HCT116 (cell line): ENCODE data around the gene DENND4C.

Experiments
- CTCF ChIP-seq, 3 experiments: fragments of 200-600 bp in 1 of 3; sonication (generic) in 1 of 3; IDR thresholded peaks in 2 of 3; conservative IDR thresholded peaks in 1 of 3; 2 replicates each; pipeline ENCODE4 v1.5.1; 2012 to 2017; ENCODE audit warnings: low read depth in 2 of 3, low read length in 2 of 3, antibody characterized with exemption in 1 of 3, borderline replicate concordance in 1 of 3, control low read depth in 1 of 3, mild to moderate bottlenecking in 1 of 3, mixed read lengths in 1 of 3, mixed run types in 1 of 3, moderate library complexity in 1 of 3; ENCODE audit not compliant: insufficient read depth in 1 of 3
- EZH2phosphoT487 ChIP-seq: fragments of 200-600 bp; IDR thresholded peaks from 2 replicates; pipeline ENCODE4 v1.6.1; 2018; ENCODE audit warnings: antibody characterized with exemption, borderline replicate concordance
- POLR2A ChIP-seq: IDR thresholded peaks from 2 replicates; pipeline ENCODE4 v1.7.0; 2011; ENCODE audit warnings: borderline replicate concordance; ENCODE audit not compliant: insufficient read depth, insufficient read length; ENCODE audit errors: extremely low read depth
- REST ChIP-seq: IDR thresholded peaks from 2 replicates; pipeline ENCODE4 v1.6.1; 2012; ENCODE audit warnings: low read depth
- SRF ChIP-seq: IDR thresholded peaks from 2 replicates; pipeline ENCODE4 v1.6.1; 2012; ENCODE audit warnings: low read depth

GRCh38 chr9:19284729-19285128, 54.2 kb downstream of the DENND4C start:
- TF ChIP-seq SRF, result no peak
- no peak for TF ChIP-seq CTCF (IDR thresholded peaks at IDR 0.05 in 2 of 3, conservative IDR thresholded peaks at IDR 0.05 in 1 of 3; ENCODE audit: borderline replicate concordance in 1 of 3, insufficient read depth in 1 of 3, low read depth in 2 of 3, low read length in 2 of 3)
- no peak for TF ChIP-seq REST
- TF ChIP-seq EZH2phosphoT487, result no peak
- no peak for TF ChIP-seq POLR2A
